HG03025 (cell line): ENCODE measurements around the gene ING2.
"Not testable (repeated sequence)": the region's sequence is repeated elsewhere in the genome, so short reads cannot be mapped to it uniquely, and the experiment has no call there.

Experiments
- ATAC-seq: cut with Tn5 transposase; IDR thresholded peaks from one replicate; pipeline ENCODE4 v1.9.1; 2021; ENCODE audit warnings: mild to moderate bottlenecking, moderate library complexity; ENCODE audit not compliant: unreplicated experiment, low FRiP score

Gene ING2, protein sequence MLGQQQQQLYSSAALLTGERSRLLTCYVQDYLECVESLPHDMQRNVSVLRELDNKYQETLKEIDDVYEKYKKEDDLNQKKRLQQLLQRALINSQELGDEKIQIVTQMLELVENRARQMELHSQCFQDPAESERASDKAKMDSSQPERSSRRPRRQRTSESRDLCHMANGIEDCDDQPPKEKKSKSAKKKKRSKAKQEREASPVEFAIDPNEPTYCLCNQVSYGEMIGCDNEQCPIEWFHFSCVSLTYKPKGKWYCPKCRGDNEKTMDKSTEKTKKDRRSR

DNA sequence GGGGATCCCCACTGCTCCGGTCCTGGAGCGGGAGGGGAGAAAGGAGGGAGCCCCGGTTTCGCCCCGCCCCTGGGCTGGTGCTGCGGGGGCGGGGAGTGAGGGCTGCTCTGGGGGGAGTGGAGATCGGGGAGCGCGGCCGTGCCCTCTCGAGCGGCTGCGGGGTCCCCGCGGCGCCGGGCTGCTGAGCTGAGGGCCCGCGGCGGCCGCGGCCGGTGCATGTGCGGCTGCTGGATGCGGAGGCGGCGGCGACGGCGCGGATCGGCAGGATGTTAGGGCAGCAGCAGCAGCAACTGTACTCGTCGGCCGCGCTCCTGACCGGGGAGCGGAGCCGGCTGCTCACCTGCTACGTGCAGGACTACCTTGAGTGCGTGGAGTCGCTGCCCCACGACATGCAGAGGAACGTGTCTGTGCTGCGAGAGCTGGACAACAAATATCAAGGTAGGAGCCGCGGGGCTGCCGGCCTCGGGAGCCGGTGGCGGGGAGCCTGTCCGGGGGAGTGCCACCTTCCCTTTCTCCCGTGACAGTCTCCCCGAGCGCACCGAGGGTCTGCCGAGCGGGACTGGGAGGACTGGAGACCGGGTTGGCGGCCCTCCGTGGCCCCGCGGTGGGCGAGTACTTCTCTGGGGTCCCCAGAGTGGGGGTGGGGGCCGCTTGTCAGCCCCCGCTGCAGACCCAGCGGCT is at the start of gene ING2:
Gene ING2 (plus strand): TSS at position 129 of the 681 bp plus-strand sequence. CDS start 138 bp downstream, at position 267.
- peak; percentile 54 for ATAC-seq

DNA sequence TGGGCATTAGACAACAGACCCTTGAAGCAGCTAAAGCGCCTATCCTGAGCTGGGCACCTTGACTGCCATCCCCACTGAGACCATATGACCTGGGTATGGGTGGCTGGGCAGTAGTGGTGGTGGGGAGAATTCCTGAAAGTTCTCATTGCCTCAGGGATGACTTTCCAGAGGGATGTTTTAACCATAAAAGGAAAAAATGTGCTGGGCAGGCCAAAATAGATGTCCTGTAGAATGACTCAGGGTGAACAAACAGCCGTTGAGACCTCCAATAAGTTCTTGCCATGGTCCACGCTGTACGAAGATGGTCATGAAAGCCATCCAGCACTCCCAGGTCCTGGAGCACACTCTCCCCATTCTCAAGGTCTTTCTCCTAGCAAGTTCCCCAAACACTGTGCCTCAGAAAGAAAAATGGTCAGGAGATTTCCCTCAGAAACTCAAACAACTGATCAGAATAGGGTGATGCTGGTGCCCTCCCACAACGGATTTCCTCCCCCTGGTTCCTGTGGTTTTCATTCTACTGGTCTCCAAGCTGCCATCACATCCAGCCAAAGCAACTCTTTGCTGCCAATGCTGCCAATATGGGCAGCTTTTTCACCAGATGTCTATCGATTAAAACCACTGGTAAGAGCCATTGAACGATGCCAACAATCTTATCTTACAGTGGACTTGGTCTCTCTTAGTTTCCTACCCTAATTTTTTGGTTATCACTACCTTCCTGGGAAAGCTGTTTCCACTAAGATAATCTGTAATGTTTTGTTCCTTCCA is 49.2 kb upstream of the ING2 start:
- no peak for ATAC-seq

DNA sequence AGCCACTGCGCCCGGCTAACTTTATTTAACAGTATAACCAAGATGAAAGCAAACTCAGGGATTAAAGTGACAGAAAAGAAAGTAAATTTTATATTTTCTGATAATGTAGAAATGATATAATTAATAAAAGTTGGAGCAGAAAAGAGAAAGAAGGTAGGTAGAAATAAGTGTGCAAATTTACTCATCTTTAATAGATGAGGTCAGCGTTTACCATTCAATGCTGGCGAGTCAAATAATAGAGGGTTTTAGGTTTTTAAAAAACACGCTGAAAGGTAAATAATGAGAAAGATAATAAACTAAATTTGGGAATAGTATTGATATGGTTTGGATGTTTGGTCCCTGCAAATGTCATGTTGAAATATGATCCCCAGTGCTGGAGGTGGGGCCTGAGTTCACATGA is 46.9 kb upstream of the ING2 start:
- ATAC-seq = no peak

- ATAC-seq = not testable (repeated sequence)
These were observed 40.8 kb upstream of the ING2 start for GRCh38 chr4:183463903-183464619.

GRCh38 chr4:183465879-183466278 is 39.0 kb upstream of the ING2 start:
- not testable (repeated sequence) for ATAC-seq

DNA sequence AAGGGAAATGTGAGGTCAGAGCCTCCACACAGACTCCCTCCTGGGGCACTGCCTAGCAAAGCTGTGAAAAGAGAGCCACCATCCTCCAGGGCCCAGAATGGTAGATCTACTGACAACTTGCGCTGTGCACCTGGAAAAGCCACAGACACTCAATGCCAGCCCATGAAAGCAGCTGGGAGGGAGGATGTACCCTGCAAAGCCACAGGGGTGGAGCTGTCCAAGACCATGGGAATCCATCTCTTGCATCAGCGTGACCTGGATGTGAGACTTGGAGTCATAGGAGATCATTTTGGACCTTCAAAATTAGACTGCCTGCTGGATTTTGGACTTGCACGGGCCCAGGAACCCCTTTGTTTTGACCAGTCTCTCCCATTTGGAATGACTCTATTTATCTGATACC is 37.6 kb upstream of the ING2 start:
- no peak for ATAC-seq

GRCh38 chr4:183468210-183469095 is 36.4 kb upstream of the ING2 start:
- no peak for ATAC-seq

GRCh38 chr4:183469285-183469684 is 35.6 kb upstream of the ING2 start:
- no peak for ATAC-seq

DNA sequence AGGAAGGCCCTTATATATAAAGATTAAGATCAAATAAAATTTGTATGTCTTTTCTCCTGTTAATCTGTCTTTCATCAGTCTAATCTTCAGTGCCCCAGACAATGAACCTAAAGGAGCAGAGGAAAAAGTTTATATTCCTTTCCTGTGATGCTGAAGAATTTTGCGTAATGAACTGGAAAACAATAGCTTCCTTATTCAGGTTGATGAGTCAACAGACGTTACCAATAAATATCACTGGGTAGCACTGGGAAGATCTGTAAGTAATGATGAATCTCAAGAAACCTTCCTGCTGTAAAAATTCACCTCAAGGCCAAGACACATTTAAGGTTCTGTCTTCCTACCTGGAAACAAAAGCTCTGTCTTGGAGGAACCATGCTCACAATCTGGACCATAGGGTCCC is 34.9 kb upstream of the ING2 start:
- no peak for ATAC-seq

DNA sequence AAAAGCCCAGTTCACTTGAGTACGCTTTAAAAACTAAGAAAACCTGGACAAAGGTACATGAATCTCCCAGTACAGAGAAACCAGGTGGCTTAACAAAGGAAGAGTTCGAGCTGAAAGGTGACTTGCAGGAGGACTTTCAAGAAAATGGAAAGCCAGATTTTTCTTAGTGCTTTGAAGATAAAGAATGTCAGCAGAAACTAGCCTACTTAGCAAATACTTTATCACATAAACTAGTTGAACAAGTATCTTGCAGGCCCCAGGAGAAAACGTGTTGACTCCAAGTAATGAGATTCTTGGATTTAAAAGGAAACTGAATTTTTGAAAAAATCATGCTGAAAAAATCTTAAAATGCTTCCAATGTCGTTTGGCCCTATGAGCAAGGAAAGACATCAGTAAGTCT is 34.0 kb upstream of the ING2 start:
- ATAC-seq = no peak

DNA sequence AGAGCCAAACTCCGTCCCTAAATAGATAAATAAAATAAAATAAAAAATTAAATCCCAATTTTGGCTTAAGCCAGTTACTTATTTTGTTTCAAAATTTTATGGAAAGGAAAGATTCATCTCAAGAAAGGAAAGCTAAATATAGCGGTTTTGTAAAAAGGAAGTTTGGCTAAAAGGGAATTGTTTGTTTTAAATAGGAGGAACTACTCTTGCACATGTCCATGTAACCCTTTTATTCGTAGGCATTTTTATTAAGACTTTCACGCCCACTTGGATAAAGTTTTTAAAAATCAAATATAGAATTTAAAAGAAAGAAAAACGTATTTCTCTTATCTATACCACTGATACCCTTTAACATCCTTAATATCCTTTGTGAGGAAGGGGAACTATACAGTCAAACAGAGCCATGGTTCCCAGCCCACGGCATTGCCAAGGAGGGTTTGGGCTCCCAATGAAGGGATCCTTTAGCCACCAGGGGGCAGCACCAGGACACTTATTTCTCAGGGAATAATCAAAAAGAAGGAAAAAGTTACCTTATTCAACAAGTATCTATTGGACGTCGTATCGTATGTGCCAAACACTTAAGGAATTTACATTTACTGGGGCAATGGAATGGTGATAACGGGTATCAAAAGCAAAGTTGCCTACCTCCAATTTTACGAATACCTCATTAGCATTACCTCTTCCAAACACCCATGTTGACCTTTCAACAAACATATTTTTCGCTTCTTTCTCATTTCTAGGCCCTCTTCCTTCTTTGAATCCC is 32.7 kb upstream of the ING2 start:
- ATAC-seq = peak; percentile 59

GRCh38 chr4:183478123-183478522 is 26.7 kb upstream of the ING2 start:
- no peak for ATAC-seq

DNA sequence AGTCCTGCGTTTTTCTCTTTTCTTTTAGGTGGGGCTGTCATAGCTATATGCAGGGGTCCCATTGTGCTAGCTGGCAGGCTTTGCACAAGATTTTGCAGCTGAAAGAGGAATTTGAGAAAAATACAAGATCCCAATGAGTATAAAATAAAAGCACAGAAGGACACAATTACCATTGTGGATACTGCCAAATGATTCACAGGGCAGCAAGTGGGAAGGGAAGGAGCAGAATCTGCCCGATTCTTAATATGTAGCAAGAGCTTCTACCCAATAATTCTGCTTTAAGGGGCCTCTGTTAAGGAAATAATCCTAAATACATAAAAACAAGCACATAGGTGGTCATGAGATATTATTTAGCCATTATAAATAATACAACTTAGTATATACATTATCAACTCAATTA is 25.9 kb upstream of the ING2 start:
- no peak for ATAC-seq

- ATAC-seq = not testable (repeated sequence)
These were observed 22.3 kb upstream of the ING2 start for GRCh38 chr4:183482515-183483095.

DNA sequence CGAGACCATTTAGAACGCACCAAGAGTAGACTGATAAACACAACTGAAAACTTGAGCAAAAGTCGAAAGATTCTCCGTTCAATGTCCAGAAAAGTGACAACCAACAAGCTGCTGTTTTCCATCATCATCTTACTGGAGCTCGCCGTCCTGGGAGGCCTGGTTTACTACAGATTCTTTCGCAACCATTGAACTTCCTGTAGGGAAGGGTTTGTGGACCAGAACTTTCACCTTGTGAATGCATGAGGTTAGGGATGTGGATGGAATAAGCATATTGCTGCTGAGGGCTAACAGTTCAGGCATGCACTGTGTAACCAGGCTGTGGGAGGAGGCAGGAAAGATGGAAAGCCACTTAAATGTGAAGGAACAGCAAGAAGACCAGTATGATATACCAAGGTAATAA is 20.9 kb upstream of the ING2 start:
- ATAC-seq = no peak

DNA sequence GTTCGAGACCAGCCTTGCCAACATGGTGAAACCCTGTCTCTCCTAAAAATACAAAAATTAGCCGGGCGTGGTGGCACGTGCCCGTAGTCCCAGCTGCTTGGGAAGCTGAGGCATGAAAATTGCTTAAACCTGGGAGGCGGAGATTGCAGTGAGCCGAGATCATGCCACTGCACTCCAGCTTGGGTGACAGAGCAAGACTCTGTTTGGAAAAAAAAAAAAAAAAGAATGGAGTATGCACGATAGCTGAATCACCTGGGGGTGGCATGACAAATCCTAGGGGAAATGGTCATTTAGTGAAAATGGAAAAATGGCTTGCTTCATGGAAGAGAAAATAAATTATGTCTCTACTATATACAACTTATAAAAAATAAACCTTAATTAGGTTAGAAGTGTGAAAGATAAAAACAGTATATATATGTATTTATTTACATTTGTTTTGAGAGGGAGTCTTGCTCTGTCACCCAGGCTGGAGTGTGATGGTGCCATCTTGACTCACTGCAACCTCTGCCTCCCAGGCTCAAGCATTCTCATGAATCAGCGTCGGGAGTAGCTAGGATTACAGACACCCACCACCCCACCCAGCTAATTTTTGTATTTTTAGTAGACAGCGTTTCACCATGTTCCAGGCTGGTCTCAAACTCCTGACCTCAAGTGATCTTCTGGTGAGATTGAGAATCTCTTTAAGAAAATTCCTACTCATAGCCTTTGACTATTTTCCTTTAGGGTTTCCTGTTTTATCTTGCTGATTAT is 19.3 kb upstream of the ING2 start:
- ATAC-seq = no peak

DNA sequence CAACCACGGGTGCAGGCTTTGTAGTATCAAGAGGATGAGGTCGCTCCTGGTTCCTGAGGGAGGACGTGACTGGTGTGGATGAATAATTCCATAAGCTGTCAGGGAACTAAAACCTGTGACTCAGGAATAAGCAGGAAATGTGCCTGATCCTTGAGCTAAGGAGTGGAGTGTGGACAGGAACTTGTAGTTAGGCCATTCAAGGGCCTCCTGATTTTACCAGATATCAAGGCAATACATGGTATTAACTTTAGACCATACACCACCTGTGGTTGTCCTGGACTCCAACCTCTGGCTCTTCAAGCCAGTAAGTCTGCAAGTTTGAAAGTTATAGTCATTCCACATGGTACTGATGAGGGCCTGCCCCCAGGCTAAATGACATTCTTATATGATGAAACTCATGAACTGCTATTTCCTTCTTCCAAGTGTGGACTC is 12.1 kb upstream of the ING2 start:
- ATAC-seq = no peak

- no peak for ATAC-seq
These were observed 11.6 kb upstream of the ING2 start for GRCh38 chr4:183493246-183493645.
